Endothelial cell of umbilical vein (primary cell): ENCODE results near the gene PLS1. TPM values are rescaled to one million over a fixed set of nuclear protein-coding genes. Genes with fewer than 3 reads are reported as not detected.

Source experiments
- BruUV-seq: library from RNA; stranded (reverse); fragments of 400-500 nt; replicated peaks from 2 replicates; lab custom pipeline; 2021; lab: Mats Ljungman, UMichigan
- CTCF ChIA-PET: fragments of 300-600, 350-600 bp; sonication (Branson Sonifier 250); formaldehyde crosslinking; loops from one replicate; lab custom pipeline; 2021; ENCODE audit warnings: antibody characterized with exemption, inconsistent platforms; lab: Charles Lee
- POLR2A ChIA-PET: fragments of 300-600, 350-600 bp; sonication (Branson Sonifier 250); formaldehyde crosslinking; loops from one replicate; lab custom pipeline; 2021; ENCODE audit warnings: antibody characterized with exemption, inconsistent platforms; lab: Charles Lee
- DNase-seq: peaks from one replicate; pipeline ENCODE4 v3.0.0-alpha.2; 2011; ENCODE audit warnings: low read depth, low spot score
- FAIRE-seq: peaks from 2 replicates; lab custom pipeline; 2011; peaks lifted over from hg19 to GRCh38; lab: Jason Lieb, UNC
- H2AFZ ChIP-seq: 2 replicates; pipeline ENCODE4 v1.6.0; 2012; ENCODE audit warnings: low read depth, low read length, control low read depth, inconsistent platforms
- H3K27ac ChIP-seq: 2 replicates; pipeline ENCODE4 v1.5.1; 2011; ENCODE audit warnings: low read depth, mild to moderate bottlenecking, control low read depth, low read length, moderate library complexity; ENCODE audit not compliant: insufficient read depth
- H3K27me3 ChIP-seq, 2 experiments: 2 replicates each; pipeline versions ENCODE4 v1.6.0 to v1.6.1; 2011; ENCODE audit warnings: low read length in 2 of 2, mixed read lengths in 1 of 2; ENCODE audit not compliant: control insufficient read depth in 2 of 2, insufficient read depth in 2 of 2
- H3K36me3 ChIP-seq, 2 experiments: 2 replicates in 1 of 2; 3 replicates in 1 of 2; pipeline ENCODE4 v1.5.1; 2011; ENCODE audit warnings: low read length in 2 of 2, mild to moderate bottlenecking in 1 of 2, moderate library complexity in 1 of 2; ENCODE audit not compliant: control insufficient read depth in 2 of 2, insufficient read depth in 2 of 2; ENCODE audit errors: extremely low read depth in 1 of 2
- H3K4me1 ChIP-seq: 3 replicates; pipeline ENCODE4 v1.5.1; 2011; ENCODE audit warnings: mild to moderate bottlenecking, low read length; ENCODE audit not compliant: control insufficient read depth, insufficient read depth; ENCODE audit errors: extremely low read depth
- H3K4me2 ChIP-seq: 2 replicates; pipeline ENCODE4 v1.6.1; 2011; ENCODE audit warnings: low read length, control low read depth, mixed read lengths; ENCODE audit not compliant: insufficient read depth
- H3K4me3 ChIP-seq, 3 experiments: fragments of 200-600 bp in 1 of 3; sonication (generic), shearing (Covaris generic) in 1 of 3; replicated peaks in 1 of 3; 2 replicates each; pipeline ENCODE4 v1.5.1; 2011 to 2016; ENCODE audit warnings: control low read depth in 3 of 3, low read length in 3 of 3, mild to moderate bottlenecking in 2 of 3, inconsistent platforms in 1 of 3, low read depth in 1 of 3, moderate library complexity in 1 of 3; ENCODE audit not compliant: insufficient read depth in 1 of 3
- H3K79me2 ChIP-seq: 2 replicates; pipeline ENCODE4 v1.6.0; 2012; ENCODE audit warnings: low read length, inconsistent platforms; ENCODE audit not compliant: control insufficient read depth, insufficient read depth
- H3K9ac ChIP-seq: replicated peaks from 2 replicates; pipeline ENCODE3; 2011; ENCODE audit warnings: low read length, control low read depth; ENCODE audit not compliant: insufficient read depth; ENCODE audit errors: extremely low read depth
- H3K9me1 ChIP-seq: replicated peaks from 3 replicates; pipeline ENCODE4 v1.6.0; 2011; ENCODE audit warnings: mild to moderate bottlenecking, low read length; ENCODE audit not compliant: control insufficient read depth, insufficient read depth; ENCODE audit errors: extremely low read depth
- H3K9me3 ChIP-seq: replicated peaks from 2 replicates; pipeline ENCODE4 v1.5.1; 2012; ENCODE audit warnings: low read length, inconsistent platforms; ENCODE audit not compliant: control insufficient read depth, insufficient read depth
- H4K20me1 ChIP-seq: replicated peaks from 2 replicates; pipeline ENCODE3; 2011; ENCODE audit warnings: mild to moderate bottlenecking, low read length; ENCODE audit not compliant: control insufficient read depth, insufficient read depth; ENCODE audit errors: extremely low read depth
- CTCF ChIP-seq, 2 donors: IDR thresholded peaks; 1 replicate in 1 of 2; 2 replicates in 1 of 2; pipeline ENCODE4 v1.5.1; 2011; ENCODE audit warnings: low read length in 2 of 2, mild to moderate bottlenecking in 2 of 2, moderate library complexity in 2 of 2, control low read depth in 1 of 2, inconsistent platforms in 1 of 2, low read depth in 1 of 2; ENCODE audit not compliant: insufficient read depth in 1 of 2; ENCODE audit errors: extremely low read depth in 1 of 2
- EZH2 ChIP-seq: IDR thresholded peaks from 2 replicates; pipeline ENCODE4 v1.6.1; 2012; ENCODE audit warnings: borderline replicate concordance, low read depth, mild to moderate bottlenecking, moderate library complexity, low read length, inconsistent platforms; ENCODE audit not compliant: severe bottlenecking
- FOS ChIP-seq: IDR thresholded peaks from 2 replicates; pipeline ENCODE4 v1.6.1; 2011; ENCODE audit warnings: mild to moderate bottlenecking, low read length, moderate library complexity, borderline replicate concordance; ENCODE audit not compliant: insufficient read depth
- GATA2 ChIP-seq: IDR thresholded peaks from 2 replicates; pipeline ENCODE4 v1.7.0; 2011; ENCODE audit warnings: low read depth, mild to moderate bottlenecking, moderate library complexity, mixed read lengths, low read length; ENCODE audit not compliant: insufficient read length, insufficient read depth
- JUN ChIP-seq: IDR thresholded peaks from 2 replicates; pipeline ENCODE4 v1.6.1; 2011; ENCODE audit warnings: borderline replicate concordance, low read depth; ENCODE audit not compliant: insufficient read length, insufficient read depth
- MYC ChIP-seq: IDR thresholded peaks from one replicate; pipeline ENCODE4 v1.6.1; 2011; ENCODE audit warnings: mild to moderate bottlenecking, low read depth, low read length
- POLR2A ChIP-seq: IDR thresholded peaks from 2 replicates; pipeline ENCODE4 v1.6.1; 2012; ENCODE audit warnings: low read depth, mild to moderate bottlenecking, control low read depth, low read length
- POLR2AphosphoS5 ChIP-seq: IDR thresholded peaks from 2 replicates; pipeline ENCODE4 v1.6.1; 2012; ENCODE audit warnings: low read depth, mild to moderate bottlenecking, control low read depth, low read length, moderate library complexity; ENCODE audit not compliant: insufficient read depth
- dilution Hi-C: fragments of 300-500 bp; cut with MboI; formaldehyde crosslinking; loops from one replicate; pipeline ENCODE4 v1.15.0; 2019; ENCODE audit warnings: low sequenced_read_pairs; ENCODE audit not compliant: extremely low pct_ligation_motif_present
- intact Hi-C: fragments of 100-400 bp; cut with micrococcal nuclease; formaldehyde crosslinking; loops from one replicate; pipeline ENCODE4 v1.10.0; 2022
- polyA plus RNA-seq, 4 experiments: library from polyadenylated mRNA; depleted of rRNA in 3 of 4; stranded (reverse) in 3 of 4; unstranded in 1 of 4; fragments of >200 nt; gene quantifications; 2 replicates each; pipeline versions ENCODE4 v1.2.1 to v1.2.3, GENCODE V29; 2011 to 2012; ENCODE audit warnings: missing spikeins in 1 of 4
- total RNA-seq: library from RNA; stranded (reverse); gene quantifications from 2 replicates; pipeline ENCODE4 v1.2.3, GENCODE V29; 2021
- TF ChIP-seq, protein P1 (sequence below): IDR thresholded peaks from 2 replicates; pipeline ENCODE4 v1.6.1; 2011; ENCODE audit not compliant: insufficient read depth, insufficient read length

The PLS1 gene
- total and polyA plus RNA-seq, 2 donors (not counting 3 experiments of a cell fraction or from before 2014, with no cell fraction given), result 0.59 to 1.3 TPM

- intact Hi-C loops, result no loop called here
- dilution Hi-C loops, result no loop called here
- H3K27ac ChIP-seq, result no peak overlapping the region
- ChIA-PET POLR2A (no interaction called here), CTCF (interaction anchor here (1.1 to 1.5 kb wide), 2 partner anchors 215 to 222 kb away, joined by 3 read pairs; no protein-coding TSS in a partner anchor)
- no peaks in the 10 kb centered on the region for H4K20me1 ChIP-seq
- no peaks in the 10 kb centered on the region for H3K27me3 ChIP-seq
- H2AFZ ChIP-seq, result no peak overlapping the region
- FAIRE-seq, result no peak
- no peak for TF ChIP-seq EZH2
- no TSS peak for BruUV-seq
- no peak overlapping the region for H3K4me2 ChIP-seq
- no peaks in the 10 kb centered on the region for H3K9me1 ChIP-seq
- H3K9ac ChIP-seq, result no peak overlapping the region
- no peak for DNase-seq
- no peaks in the 10 kb centered on the region for H3K9me3 ChIP-seq
- H3K79me2 ChIP-seq, result no peaks in the 10 kb centered on the region
- H3K36me3 ChIP-seq, result no peaks in the 10 kb centered on the region
- H3K4me1 ChIP-seq, result peaks cover 8% of the 10 kb centered on the region
- H3K4me3 ChIP-seq, result no peak overlapping the region
Measured at GRCh38 chr3:142614059-142614626, 17.9 kb downstream of the PLS1 start.

- Histone ChIP-seq H3K36me3 (no peaks in the 10 kb centered on the region), H3K27me3 (no peaks in the 10 kb centered on the region), H3K79me2 (no peaks in the 10 kb centered on the region), H3K4me2 (no peak overlapping the region), H3K27ac (no peak overlapping the region), H2AFZ (no peak overlapping the region), H4K20me1 (no peaks in the 10 kb centered on the region), H3K9me3 (no peaks in the 10 kb centered on the region), H3K4me3 (no peak overlapping the region), H3K9ac (no peak overlapping the region), H3K4me1 (peaks cover 13% of the 10 kb centered on the region), H3K9me1 (no peaks in the 10 kb centered on the region)
- BruUV-seq, result no TSS peak
- TF ChIP-seq POLR2AphosphoS5 (no peak), POLR2A (no peak), GATA2 (no peak), FOS (no peak), EZH2 (no peak), JUN (no peak), CTCF (IDR thresholded peaks at IDR 0.05; ENCODE audit: extremely low read depth in 1 of 2, insufficient read depth in 1 of 2, low read depth in 1 of 2, low read length in 2 of 2) (no peak), MYC (no peak)
- TF ChIP-seq, protein P1, sequence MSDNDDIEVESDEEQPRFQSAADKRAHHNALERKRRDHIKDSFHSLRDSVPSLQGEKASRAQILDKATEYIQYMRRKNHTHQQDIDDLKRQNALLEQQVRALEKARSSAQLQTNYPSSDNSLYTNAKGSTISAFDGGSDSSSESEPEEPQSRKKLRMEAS, result no peak
- intact Hi-C loops, result no loop called here
- no peak for FAIRE-seq
- POLR2A ChIA-PET, result no interaction called here
- CTCF ChIA-PET, result no interaction called here
- dilution Hi-C loops, result no loop called here
- DNase-seq, result no peak
Measured at GRCh38 chr3:142615171-142615570, 19.0 kb downstream of the PLS1 start.
